Gastrocnemius medialis (tissue), 4 donors: ENCODE measurements around the gene ACOX1.

Source experiments
- POLR2A ChIP-seq, 2 donors: fragments of 450-650 bp; IDR thresholded peaks; one replicate each; pipeline ENCODE4 v1.6.1; 2017; ENCODE audit warnings: antibody characterized with exemption in 2 of 2, mild to moderate bottlenecking in 2 of 2, moderate library complexity in 2 of 2
- TF ChIP-seq, protein P1 (sequence below), 5 experiments: fragments of 450-650 bp in 3 of 5; fragments of 200-600 bp in 2 of 5; sonication (generic) in 2 of 5; IDR thresholded peaks in 4 of 5; conservative IDR thresholded peaks in 1 of 5; 1 replicate in 4 of 5; 2 replicates in 1 of 5; pipeline ENCODE4 v1.5.1; 2016 to 2019; ENCODE audit warnings: antibody characterized with exemption in 5 of 5, mild to moderate bottlenecking in 3 of 5, moderate library complexity in 3 of 5

DNA sequence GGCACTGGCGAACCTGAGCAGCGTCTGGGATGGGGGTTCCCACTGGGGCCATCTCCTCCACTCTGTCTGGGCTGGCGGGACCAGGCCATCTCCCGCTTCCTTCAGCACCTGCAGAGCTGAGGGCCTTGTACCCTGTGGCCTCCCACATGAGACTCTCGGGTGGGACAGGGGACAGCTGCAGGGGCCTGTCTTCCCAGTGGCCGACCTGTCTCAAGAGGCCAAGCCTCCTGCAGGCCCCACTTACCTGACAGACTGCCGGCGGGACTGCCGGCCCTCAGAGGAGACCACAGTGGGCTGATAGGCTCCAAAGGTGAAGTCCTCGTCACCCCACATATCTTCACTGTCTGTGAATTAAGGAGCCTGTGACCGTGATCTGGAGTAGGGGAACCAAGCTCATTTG is 53.9 kb downstream of the ACOX1 start:
- TF ChIP-seq, protein P1, sequence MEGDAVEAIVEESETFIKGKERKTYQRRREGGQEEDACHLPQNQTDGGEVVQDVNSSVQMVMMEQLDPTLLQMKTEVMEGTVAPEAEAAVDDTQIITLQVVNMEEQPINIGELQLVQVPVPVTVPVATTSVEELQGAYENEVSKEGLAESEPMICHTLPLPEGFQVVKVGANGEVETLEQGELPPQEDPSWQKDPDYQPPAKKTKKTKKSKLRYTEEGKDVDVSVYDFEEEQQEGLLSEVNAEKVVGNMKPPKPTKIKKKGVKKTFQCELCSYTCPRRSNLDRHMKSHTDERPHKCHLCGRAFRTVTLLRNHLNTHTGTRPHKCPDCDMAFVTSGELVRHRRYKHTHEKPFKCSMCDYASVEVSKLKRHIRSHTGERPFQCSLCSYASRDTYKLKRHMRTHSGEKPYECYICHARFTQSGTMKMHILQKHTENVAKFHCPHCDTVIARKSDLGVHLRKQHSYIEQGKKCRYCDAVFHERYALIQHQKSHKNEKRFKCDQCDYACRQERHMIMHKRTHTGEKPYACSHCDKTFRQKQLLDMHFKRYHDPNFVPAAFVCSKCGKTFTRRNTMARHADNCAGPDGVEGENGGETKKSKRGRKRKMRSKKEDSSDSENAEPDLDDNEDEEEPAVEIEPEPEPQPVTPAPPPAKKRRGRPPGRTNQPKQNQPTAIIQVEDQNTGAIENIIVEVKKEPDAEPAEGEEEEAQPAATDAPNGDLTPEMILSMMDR (IDR thresholded peaks at IDR 0.05 in 4 of 5, conservative IDR thresholded peaks at IDR 0.05 in 1 of 5) = no peak
- no peak for TF ChIP-seq POLR2A (IDR thresholded peaks at IDR 0.05)
